ENCODE measurements around the gene CSH1. TPM values are rescaled to one million over a fixed set of nuclear protein-coding genes. Genes with fewer than 3 reads are reported as not detected.
"Not testable (repeated sequence)": the region's sequence is repeated elsewhere in the genome, so short reads cannot be mapped to it uniquely, and the experiment has no call there.

CSH1 gene
- polyA plus RNA-seq, 1 of the 3 experiments (the other 2 are of a cell fraction), result not detected

GRCh38 chr17:63881935-63882601 lies 14.3 kb downstream of the CSH1 start, which contains the start of gene GH2:
Gene GH2, minus strand, starts transcription at chr17:63881944. Its CDS starts 143 bp downstream, at chr17:63881801.
- Histone ChIP-seq H2AFZ (ENCODE audit: low read depth) (no peak within 1 kb of the TSS), H3K9me3 (no peaks in the 10 kb centered on the region), H3K4me3 (ENCODE audit: low read depth in 2 of 2, low read length in 1 of 2) (no peak within 1 kb of the TSS), H3K4me2 (no peak within 1 kb of the TSS), H3K9me2 (no peaks in the 10 kb centered on the region), H3K36me3 (replicated peaks in 1 of 2; ENCODE audit: control insufficient read depth in 1 of 2, insufficient read depth in 2 of 2, low read length in 1 of 2) (no peaks in the 10 kb centered on the region), H3K9ac (no peak within 1 kb of the TSS), H3K79me2 (ENCODE audit: insufficient read depth) (no peaks in the 10 kb centered on the region), H3K27me3 (ENCODE audit: insufficient read depth) (peaks cover 5% of the 10 kb centered on the region), H3K27ac (ENCODE audit: low read depth in 2 of 2, low read length in 1 of 2) (no peak within 1 kb of the TSS), H4K20me1 (ENCODE audit: insufficient read depth) (no peaks in the 10 kb centered on the region), H3F3A (replicated peaks; ENCODE audit: insufficient read depth) (no peaks in the 10 kb centered on the region), H3K4me1 (ENCODE audit: control insufficient read depth in 1 of 2, insufficient read depth in 2 of 2, low read depth in 1 of 2, low read length in 1 of 2) (no peaks in the 10 kb centered on the region)
- peak; percentile 85 for DNase-seq
- TF ChIP-seq USF2 (IDR thresholded peaks at IDR 0.05; ENCODE audit: borderline replicate concordance, low read depth, low read length) (no peak), CTCF (IDR thresholded peaks at IDR 0.05) (peak; percentile 51)
- ChIA-PET CTCF (interaction anchor here (1.1 to 2.7 kb wide), 10 partner anchors 16 to 146 kb away, joined by 3 to 15 read pairs (median 5); partner anchors contain the start of gene CSHL1), POLR2A (no interaction called here)
- 53% methylated on average over 11 of the region's 15 CpGs for WGBS (ENCODE audit: low lambda C conversion rate)

- CTCF ChIA-PET, result interaction anchor here (1.1 to 2.0 kb wide), 7 partner anchors 16 to 147 kb away, joined by 3 to 11 read pairs (median 5); partner anchors contain the start of gene CSHL1
- POLR2A ChIA-PET, result not testable (repeated sequence)
Observed at GRCh38 chr17:63881337-63881736, 15.0 kb downstream of the CSH1 start.

DNA sequence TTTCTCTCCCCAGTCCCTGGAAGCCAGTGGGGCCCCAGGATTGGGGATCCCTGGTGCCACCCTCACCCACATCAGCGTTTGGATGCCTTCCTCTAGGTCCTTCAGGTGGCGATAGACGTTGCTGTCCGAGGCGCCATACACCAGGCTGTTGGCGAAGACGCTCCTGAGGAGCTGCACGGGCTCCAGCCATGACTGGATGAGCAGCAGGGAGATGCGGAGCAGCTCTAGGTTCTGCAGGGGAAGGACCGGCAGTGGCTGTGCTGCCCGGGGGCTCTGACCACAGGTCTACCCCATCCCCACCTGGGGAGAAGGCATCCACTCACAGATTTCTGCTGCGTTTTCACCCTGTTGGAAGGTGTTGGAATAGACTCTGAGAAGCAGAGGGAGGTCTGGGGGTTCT lies 15.7 kb downstream of the CSH1 start:
- ChIA-PET POLR2A (no interaction called here), CTCF (interaction anchor here (1.2 to 2.0 kb wide), 6 partner anchors 15 to 147 kb away, joined by 3 to 11 read pairs (median 6); partner anchors contain the start of gene CSHL1)
- WGBS (ENCODE audit: low lambda C conversion rate), result 57% methylated on average over 4 of the region's 12 CpGs
- H3K4me1 ChIP-seq (ENCODE audit: control insufficient read depth in 1 of 2, insufficient read depth in 2 of 2, low read depth in 1 of 2, low read length in 1 of 2), result no peaks in the 10 kb centered on the region
- H2AFZ ChIP-seq (ENCODE audit: low read depth), result no peak overlapping the region
- no peaks in the 10 kb centered on the region for H3K9me3 ChIP-seq
- H3F3A ChIP-seq (replicated peaks; ENCODE audit: insufficient read depth), result no peaks in the 10 kb centered on the region
- no peak for DNase-seq
- H3K27me3 ChIP-seq (ENCODE audit: insufficient read depth), result peaks cover 5% of the 10 kb centered on the region
- H3K9me2 ChIP-seq, result no peaks in the 10 kb centered on the region
- no peaks in the 10 kb centered on the region for H3K36me3 ChIP-seq (replicated peaks in 1 of 2; ENCODE audit: control insufficient read depth in 1 of 2, insufficient read depth in 2 of 2, low read length in 1 of 2)
- H3K27ac ChIP-seq (ENCODE audit: low read depth in 2 of 2, low read length in 1 of 2), result no peak overlapping the region
- H4K20me1 ChIP-seq (ENCODE audit: insufficient read depth), result no peaks in the 10 kb centered on the region
- H3K79me2 ChIP-seq (ENCODE audit: insufficient read depth), result no peaks in the 10 kb centered on the region
- no peak overlapping the region for H3K4me2 ChIP-seq
- H3K4me3 ChIP-seq (ENCODE audit: low read depth in 2 of 2, low read length in 1 of 2), result no peak overlapping the region
- H3K9ac ChIP-seq, result no peak overlapping the region
- TF ChIP-seq, protein P1, sequence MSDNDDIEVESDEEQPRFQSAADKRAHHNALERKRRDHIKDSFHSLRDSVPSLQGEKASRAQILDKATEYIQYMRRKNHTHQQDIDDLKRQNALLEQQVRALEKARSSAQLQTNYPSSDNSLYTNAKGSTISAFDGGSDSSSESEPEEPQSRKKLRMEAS (IDR thresholded peaks at IDR 0.05; ENCODE audit: low read depth), result no peak
- TF ChIP-seq SMC3 (IDR thresholded peaks at IDR 0.05; ENCODE audit: low read depth, low read length) (no peak), RCOR1 (IDR thresholded peaks at IDR 0.05; ENCODE audit: low read length) (no peak), NFIC (IDR thresholded peaks at IDR 0.05; ENCODE audit: borderline replicate concordance) (no peak), EP300 (IDR thresholded peaks at IDR 0.05; ENCODE audit: borderline replicate concordance in 1 of 2, low read depth in 1 of 2, low read length in 1 of 2) (no peak), FOSL2 (IDR thresholded peaks at IDR 0.05; ENCODE audit: borderline replicate concordance, low read depth) (no peak), FOXJ3 (CRISPR knock-in tag; IDR thresholded peaks at IDR 0.05) (no peak), GATA2 (CRISPR knock-in tag; IDR thresholded peaks at IDR 0.05) (no peak), JUND (IDR thresholded peaks at IDR 0.05) (no peak), TAF1 (IDR thresholded peaks at IDR 0.05; ENCODE audit: borderline replicate concordance, low read depth, low read length) (no peak)
- TF ChIP-seq, protein P2, sequence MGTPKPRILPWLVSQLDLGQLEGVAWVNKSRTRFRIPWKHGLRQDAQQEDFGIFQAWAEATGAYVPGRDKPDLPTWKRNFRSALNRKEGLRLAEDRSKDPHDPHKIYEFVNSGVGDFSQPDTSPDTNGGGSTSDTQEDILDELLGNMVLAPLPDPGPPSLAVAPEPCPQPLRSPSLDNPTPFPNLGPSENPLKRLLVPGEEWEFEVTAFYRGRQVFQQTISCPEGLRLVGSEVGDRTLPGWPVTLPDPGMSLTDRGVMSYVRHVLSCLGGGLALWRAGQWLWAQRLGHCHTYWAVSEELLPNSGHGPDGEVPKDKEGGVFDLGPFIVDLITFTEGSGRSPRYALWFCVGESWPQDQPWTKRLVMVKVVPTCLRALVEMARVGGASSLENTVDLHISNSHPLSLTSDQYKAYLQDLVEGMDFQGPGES (IDR thresholded peaks at IDR 0.05; ENCODE audit: low read depth, low read length), result no peak
- TF ChIP-seq, protein P3, sequence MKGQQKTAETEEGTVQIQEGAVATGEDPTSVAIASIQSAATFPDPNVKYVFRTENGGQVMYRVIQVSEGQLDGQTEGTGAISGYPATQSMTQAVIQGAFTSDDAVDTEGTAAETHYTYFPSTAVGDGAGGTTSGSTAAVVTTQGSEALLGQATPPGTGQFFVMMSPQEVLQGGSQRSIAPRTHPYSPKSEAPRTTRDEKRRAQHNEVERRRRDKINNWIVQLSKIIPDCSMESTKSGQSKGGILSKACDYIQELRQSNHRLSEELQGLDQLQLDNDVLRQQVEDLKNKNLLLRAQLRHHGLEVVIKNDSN (IDR thresholded peaks at IDR 0.05; ENCODE audit: borderline replicate concordance, low read depth), result no peak

More at GRCh38 chr17:63881337-63881736, 15.0 kb downstream of the CSH1 start:
- 77% methylated on average over 11 of the region's 11 CpGs for WGBS (ENCODE audit: low lambda C conversion rate)
- not testable (repeated sequence) for H3K27me3 ChIP-seq (ENCODE audit: insufficient read depth); H3K27ac ChIP-seq (ENCODE audit: low read depth in 2 of 2, low read length in 1 of 2); H2AFZ ChIP-seq (ENCODE audit: low read depth); H3K36me3 ChIP-seq (replicated peaks in 1 of 2; ENCODE audit: control insufficient read depth in 1 of 2, insufficient read depth in 2 of 2, low read length in 1 of 2); H3K79me2 ChIP-seq (ENCODE audit: insufficient read depth); H3K4me3 ChIP-seq (ENCODE audit: low read depth in 2 of 2, low read length in 1 of 2); H3K4me2 ChIP-seq; H3F3A ChIP-seq (replicated peaks; ENCODE audit: insufficient read depth); H4K20me1 ChIP-seq (ENCODE audit: insufficient read depth); DNase-seq; H3K9me3 ChIP-seq; H3K9me2 ChIP-seq; H3K9ac ChIP-seq; H3K4me1 ChIP-seq (ENCODE audit: control insufficient read depth in 1 of 2, insufficient read depth in 2 of 2, low read depth in 1 of 2, low read length in 1 of 2)
